Trophoblast cell (in vitro differentiated cells and primary cell): Measurements from ENCODE around the gene ERFE.

ENCODE experiments used
- DNase-seq, 2 donors: peaks; one replicate each; pipeline ENCODE4 v3.0.0-alpha.2; 2016
- H2AFZ ChIP-seq: 2 replicates; pipeline ENCODE4 v1.6.1; 2013; ENCODE audit warnings: low read length, moderate library complexity, mild to moderate bottlenecking; ENCODE audit not compliant: insufficient read depth, poor library complexity
- H2AK5ac ChIP-seq: 2 replicates; pipeline ENCODE4 v1.6.1; 2013; ENCODE audit warnings: mild to moderate bottlenecking, low read length
- H2BK120ac ChIP-seq: 2 replicates; pipeline ENCODE4 v1.6.1; 2013; ENCODE audit warnings: low read length, mild to moderate bottlenecking, moderate library complexity; ENCODE audit not compliant: insufficient read depth, poor library complexity
- H2BK12ac ChIP-seq: 2 replicates; pipeline ENCODE4 v1.6.1; 2013; ENCODE audit warnings: mild to moderate bottlenecking, low read length, moderate library complexity
- H2BK5ac ChIP-seq: 2 replicates; pipeline ENCODE4 v1.6.1; 2013; ENCODE audit warnings: low read length, low read depth, moderate library complexity, mild to moderate bottlenecking; ENCODE audit not compliant: poor library complexity
- H3K14ac ChIP-seq: 2 replicates; pipeline ENCODE4 v1.6.1; 2013; ENCODE audit warnings: mild to moderate bottlenecking, low read length
- H3K18ac ChIP-seq: 2 replicates; pipeline ENCODE4 v1.6.1; 2013; ENCODE audit warnings: mild to moderate bottlenecking, low read length
- H3K23ac ChIP-seq: 2 replicates; pipeline ENCODE4 v1.6.1; 2013; ENCODE audit warnings: low read length
- H3K27ac ChIP-seq: 2 replicates; pipeline ENCODE4 v1.5.1; 2013; ENCODE audit warnings: low read depth, mild to moderate bottlenecking, inconsistent platforms, low read length, moderate library complexity
- H3K27me3 ChIP-seq: 2 replicates; pipeline ENCODE4 v1.6.1; 2013; ENCODE audit warnings: inconsistent platforms, mild to moderate bottlenecking, low read length, moderate library complexity; ENCODE audit not compliant: insufficient read depth
- H3K36me3 ChIP-seq, 2 experiments: 1 replicate in 1 of 2; 2 replicates in 1 of 2; pipeline ENCODE4 v1.6.1; 2013; ENCODE audit warnings: low read length in 2 of 2, mild to moderate bottlenecking in 2 of 2, moderate library complexity in 1 of 2; ENCODE audit not compliant: insufficient read depth in 2 of 2, control insufficient read depth in 1 of 2
- H3K4ac ChIP-seq: 2 replicates; pipeline ENCODE4 v1.6.1; 2013; ENCODE audit warnings: low read depth, mild to moderate bottlenecking, low read length, moderate library complexity
- H3K4me1 ChIP-seq, 2 experiments: 1 replicate in 1 of 2; 2 replicates in 1 of 2; pipeline ENCODE4 v1.6.1; 2013; ENCODE audit warnings: low read length in 2 of 2, mild to moderate bottlenecking in 2 of 2, moderate library complexity in 1 of 2; ENCODE audit not compliant: insufficient read depth in 2 of 2, control insufficient read depth in 1 of 2
- H3K4me2 ChIP-seq: 2 replicates; pipeline ENCODE4 v1.6.1; 2013; ENCODE audit warnings: inconsistent platforms, mild to moderate bottlenecking, low read length, moderate library complexity
- H3K4me3 ChIP-seq: 2 replicates; pipeline ENCODE4 v1.5.1; 2013; ENCODE audit warnings: mild to moderate bottlenecking, low read depth, low read length, inconsistent platforms
- H3K79me1 ChIP-seq: one replicate; pipeline ENCODE4 v1.6.1; 2013; ENCODE audit warnings: low read length
- H3K79me2 ChIP-seq: 2 replicates; pipeline ENCODE4 v1.6.1; 2013; ENCODE audit warnings: low read length, mild to moderate bottlenecking; ENCODE audit not compliant: control insufficient read depth, insufficient read depth, poor library complexity
- H3K9ac ChIP-seq: 2 replicates; pipeline ENCODE4 v1.6.1; 2013; ENCODE audit warnings: mild to moderate bottlenecking, low read length
- H3K9me3 ChIP-seq: 2 replicates; pipeline ENCODE4 v1.6.1; 2013; ENCODE audit warnings: low read depth, mild to moderate bottlenecking, control low read depth, inconsistent platforms, low read length; ENCODE audit not compliant: insufficient read depth
- H4K12ac ChIP-seq: 2 replicates; pipeline ENCODE4 v1.6.1; 2013; ENCODE audit warnings: low read depth, mild to moderate bottlenecking, low read length, moderate library complexity
- H4K8ac ChIP-seq: 2 replicates; pipeline ENCODE4 v1.6.1; 2013; ENCODE audit warnings: low read depth, mild to moderate bottlenecking, low read length, moderate library complexity
- H4K91ac ChIP-seq: one replicate; pipeline ENCODE4 v1.6.1; 2013; ENCODE audit warnings: low read depth, mild to moderate bottlenecking, low read length, moderate library complexity
- WGBS: extraction: QIAGEN DNeasy Blood & Tissue Kit; methylation state at CpG from one replicate; pipeline ENCODE4 v1.1.7; 2013; ENCODE audit warnings: missing lambda C conversion rate; ENCODE audit not compliant: insufficient read length, insufficient coverage; ENCODE audit errors: extremely low coverage; 5-methylcytosine and 5-hydroxymethylcytosine counted together

ERFE gene

DNA sequence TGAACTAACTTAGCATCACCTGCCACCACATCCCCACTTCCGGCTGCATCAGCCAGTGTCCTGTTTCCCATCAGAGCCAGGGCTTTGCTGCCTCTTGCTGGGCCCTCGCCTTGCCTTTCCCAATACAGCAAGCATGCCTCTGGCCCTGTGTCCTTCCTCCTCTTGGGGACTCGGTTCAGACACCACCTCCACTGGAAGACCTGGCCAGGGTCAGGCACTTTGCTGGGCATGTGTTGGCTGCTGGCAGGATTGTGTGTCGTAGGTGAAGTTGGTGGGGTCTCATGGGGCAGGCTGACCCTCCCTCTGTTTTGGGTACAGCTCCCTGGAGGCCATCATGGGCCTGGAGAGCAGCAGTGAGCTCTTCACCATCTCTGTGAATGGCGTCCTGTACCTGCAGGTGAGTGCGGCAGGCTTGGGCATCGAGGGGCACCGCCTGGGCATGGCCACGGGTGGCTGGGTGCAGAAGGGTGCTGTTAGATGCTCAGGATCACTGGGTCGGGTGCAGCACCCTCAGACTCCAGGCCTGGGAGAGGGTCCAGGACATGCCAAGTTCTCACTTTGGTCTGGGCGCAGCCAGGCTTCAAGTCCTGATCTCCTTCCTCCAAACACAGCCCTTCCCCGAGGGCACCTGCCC, 6.6 kb downstream of the ERFE start:
- Histone ChIP-seq H3K79me1 (peaks cover 1% of the 10 kb centered on the region), H3K36me3 (peaks cover 16 to 26% of the 10 kb centered on the region in 2 experiments), H3K9me3 (peaks cover 6% of the 10 kb centered on the region), H3K4ac (no peak overlapping the region), H3K14ac (no peak overlapping the region), H4K8ac (no peak overlapping the region), H2BK12ac (no peak overlapping the region), H3K9ac (no peak overlapping the region), H2AFZ (no peak overlapping the region), H3K18ac (no peak overlapping the region), H3K4me3 (no peak overlapping the region), H3K79me2 (no peaks in the 10 kb centered on the region), H4K91ac (no peak overlapping the region), H3K4me1 (peaks cover 1 to 7% of the 10 kb centered on the region in 2 experiments), H2BK120ac (no peak overlapping the region), H2BK5ac (no peak overlapping the region), H4K12ac (no peak overlapping the region), H3K4me2 (no peak overlapping the region), H2AK5ac (no peak overlapping the region), H3K27ac (no peak overlapping the region), H3K27me3 (peaks cover 23% of the 10 kb centered on the region), H3K23ac (no peak overlapping the region)
- no CpG with 5 or more reads among the region's 12 CpGs for WGBS
- DNase-seq = no peak

DNA sequence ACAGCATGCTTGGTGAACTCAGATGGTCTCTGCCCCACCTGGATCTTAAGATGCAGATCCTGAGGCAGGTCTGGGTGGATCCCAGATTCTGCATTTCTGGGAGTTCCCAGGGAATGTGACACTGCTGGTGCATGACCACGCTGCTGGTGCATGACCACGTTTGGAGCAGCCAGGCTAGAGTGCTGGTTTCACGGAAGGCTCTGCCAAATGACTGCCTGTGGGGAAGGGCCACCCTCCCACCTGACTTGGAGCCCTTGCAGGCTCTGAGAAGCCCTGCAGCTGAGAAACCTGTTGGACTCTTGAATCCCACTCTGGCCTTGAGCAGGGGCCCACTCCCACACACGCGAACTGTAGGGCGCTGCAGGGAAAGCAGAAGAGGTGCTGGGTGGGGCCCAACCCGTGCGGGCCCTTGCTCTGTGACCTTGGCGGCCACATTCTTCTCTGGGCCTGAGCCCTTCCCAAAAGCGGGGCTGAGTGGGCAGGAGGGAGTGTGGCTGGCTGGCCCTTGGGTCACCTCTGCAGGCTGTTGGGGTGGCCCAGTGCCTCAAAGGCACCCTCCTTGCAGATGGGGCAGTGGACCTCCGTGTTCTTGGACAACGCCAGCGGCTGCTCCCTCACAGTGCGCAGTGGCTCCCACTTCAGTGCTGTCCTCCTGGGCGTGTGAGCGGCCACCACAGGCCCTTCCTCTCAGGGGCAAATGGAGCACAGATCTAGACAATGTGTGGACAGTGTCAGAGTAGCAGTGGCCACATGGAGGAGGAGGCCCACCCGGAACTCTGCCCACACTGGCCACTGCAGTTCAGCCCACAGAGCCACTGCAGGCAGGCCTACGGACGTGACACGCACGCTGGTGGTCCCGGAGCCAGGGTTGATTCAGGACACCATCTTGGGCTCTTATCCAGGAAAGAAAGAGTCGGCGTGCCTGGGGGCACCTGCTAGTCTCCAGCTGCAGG, 7.9 kb downstream of the ERFE start:
- Histone ChIP-seq H4K8ac (no peak overlapping the region), H3K36me3 (peaks cover 22 to 32% of the 10 kb centered on the region in 2 experiments), H2AFZ (no peak overlapping the region), H2BK12ac (no peak overlapping the region), H3K4me2 (no peak overlapping the region), H3K18ac (no peak overlapping the region), H2AK5ac (no peak overlapping the region), H2BK120ac (no peak overlapping the region), H3K9ac (no peak overlapping the region), H4K12ac (peak overlapping the region; percentile 14), H3K4me1 (peaks cover 5 to 10% of the 10 kb centered on the region in 2 experiments), H3K27ac (no peak overlapping the region), H3K4ac (no peak overlapping the region), H3K14ac (no peak overlapping the region), H3K79me1 (peaks cover 1% of the 10 kb centered on the region), H3K27me3 (peaks cover 23% of the 10 kb centered on the region), H3K4me3 (no peak overlapping the region), H2BK5ac (no peak overlapping the region), H3K23ac (no peak overlapping the region), H3K79me2 (no peaks in the 10 kb centered on the region), H4K91ac (no peak overlapping the region), H3K9me3 (peaks cover 6% of the 10 kb centered on the region)
- no peak for DNase-seq
- WGBS = no CpG with 5 or more reads among the region's 24 CpGs

DNA sequence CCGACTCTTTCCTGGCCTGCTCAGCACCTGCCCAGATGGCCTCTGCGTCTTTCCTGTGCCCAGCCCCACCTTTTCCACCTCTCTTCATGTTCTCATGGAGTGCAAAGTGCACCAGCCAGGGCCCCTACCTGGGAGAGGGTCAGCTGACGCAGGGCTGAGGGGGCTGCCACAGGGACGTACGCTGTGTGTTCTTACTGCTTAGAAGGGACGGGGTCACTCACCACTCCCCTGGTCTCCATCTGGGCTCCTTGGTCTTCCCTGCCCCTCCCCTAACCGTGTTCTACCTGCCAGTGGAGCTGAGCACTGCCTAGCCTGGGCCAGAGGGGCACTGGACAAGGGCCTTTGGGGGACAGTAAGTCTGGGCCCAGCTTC, 8.6 kb downstream of the ERFE start:
- H3K9me3 ChIP-seq = peaks cover 6% of the 10 kb centered on the region
- no peak overlapping the region for H2BK5ac ChIP-seq
- no CpG with 5 or more reads among the region's 7 CpGs for WGBS
- H3K4me2 ChIP-seq = no peak overlapping the region
- no peak overlapping the region for H4K91ac ChIP-seq
- no peak for DNase-seq
- peaks cover 1% of the 10 kb centered on the region for H3K79me1 ChIP-seq
- H2BK12ac ChIP-seq = no peak overlapping the region
- H4K8ac ChIP-seq = no peak overlapping the region
- H2AFZ ChIP-seq = no peak overlapping the region
- H3K4ac ChIP-seq = no peak overlapping the region
- H3K9ac ChIP-seq = no peak overlapping the region
- peaks cover 28 to 37% of the 10 kb centered on the region in 2 experiments for H3K36me3 ChIP-seq
- no peak overlapping the region for H3K14ac ChIP-seq
- no peak overlapping the region for H3K27ac ChIP-seq
- H2BK120ac ChIP-seq = no peak overlapping the region
- no peak overlapping the region for H2AK5ac ChIP-seq
- peaks cover 5 to 10% of the 10 kb centered on the region in 2 experiments for H3K4me1 ChIP-seq
- H3K27me3 ChIP-seq = peaks cover 22% of the 10 kb centered on the region
- no peak overlapping the region for H4K12ac ChIP-seq
- H3K23ac ChIP-seq = no peak overlapping the region
- H3K79me2 ChIP-seq = no peaks in the 10 kb centered on the region
- no peak overlapping the region for H3K4me3 ChIP-seq
- H3K18ac ChIP-seq = no peak overlapping the region

DNA sequence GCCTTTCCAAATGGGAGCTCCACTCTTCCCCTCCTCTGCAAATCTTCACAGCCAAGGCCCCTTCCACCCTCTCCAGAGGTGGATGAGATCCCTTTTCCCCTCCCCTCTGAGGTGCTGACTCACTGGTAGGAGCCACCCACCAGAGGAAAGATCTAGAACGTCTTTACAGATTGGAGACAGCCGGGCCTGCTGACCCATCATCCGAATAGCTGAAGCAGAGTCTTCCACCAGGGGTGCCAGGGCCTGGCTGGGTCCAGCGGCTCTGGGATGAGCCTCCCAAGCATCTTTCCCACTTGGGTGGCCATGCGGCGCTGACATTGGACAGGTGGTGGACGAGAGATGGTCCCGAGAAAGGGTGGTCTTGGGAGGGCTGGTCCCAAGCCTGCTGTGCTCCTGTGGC, 9.0 kb downstream of the ERFE start:
- Histone ChIP-seq H2BK120ac (no peak overlapping the region), H2AK5ac (no peak overlapping the region), H4K12ac (no peak overlapping the region), H3K9ac (no peak overlapping the region), H3K14ac (no peak overlapping the region), H3K23ac (no peak overlapping the region), H4K91ac (no peak overlapping the region), H3K79me2 (no peaks in the 10 kb centered on the region), H3K36me3 (peaks cover 32 to 42% of the 10 kb centered on the region in 2 experiments), H3K79me1 (peaks cover 1% of the 10 kb centered on the region), H3K27me3 (peaks cover 19% of the 10 kb centered on the region), H3K18ac (no peak overlapping the region), H3K4me1 (peaks cover 5 to 10% of the 10 kb centered on the region in 2 experiments), H2BK12ac (no peak overlapping the region), H4K8ac (no peak overlapping the region), H2BK5ac (no peak overlapping the region), H3K27ac (no peak overlapping the region), H3K4me3 (no peak overlapping the region), H3K4ac (no peak overlapping the region), H2AFZ (no peak overlapping the region), H3K4me2 (no peak overlapping the region), H3K9me3 (peaks cover 6% of the 10 kb centered on the region)
- WGBS = no CpG with 5 or more reads among the region's 8 CpGs
- no peak for DNase-seq
